ENCODE data around the gene NDUFA6.

Gene NDUFA6

DNA sequence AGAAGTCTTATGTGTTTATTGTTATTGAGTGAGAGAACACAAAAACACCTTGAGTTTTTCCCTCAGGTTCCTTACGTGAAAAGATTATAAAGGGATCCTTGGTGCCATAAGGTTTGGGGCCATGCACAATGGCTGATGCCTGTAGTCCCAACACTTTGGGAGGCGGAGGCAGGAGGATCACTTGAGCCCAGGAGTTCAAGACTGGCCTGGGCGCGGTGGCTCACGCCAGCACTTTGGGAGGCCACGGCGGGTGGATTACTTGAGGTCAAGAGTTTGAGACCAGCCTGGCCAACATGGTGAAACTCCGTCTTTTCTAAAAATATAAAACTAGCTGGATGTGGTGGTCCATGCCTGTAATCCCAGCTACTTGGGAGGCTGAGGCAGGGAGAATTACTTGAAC lies 5.7 kb downstream of the NDUFA6 start:
- no peak overlapping the region for H3K4me3 ChIP-seq (ENCODE audit: low read depth, low read length)
- TF ChIP-seq, protein P1, sequence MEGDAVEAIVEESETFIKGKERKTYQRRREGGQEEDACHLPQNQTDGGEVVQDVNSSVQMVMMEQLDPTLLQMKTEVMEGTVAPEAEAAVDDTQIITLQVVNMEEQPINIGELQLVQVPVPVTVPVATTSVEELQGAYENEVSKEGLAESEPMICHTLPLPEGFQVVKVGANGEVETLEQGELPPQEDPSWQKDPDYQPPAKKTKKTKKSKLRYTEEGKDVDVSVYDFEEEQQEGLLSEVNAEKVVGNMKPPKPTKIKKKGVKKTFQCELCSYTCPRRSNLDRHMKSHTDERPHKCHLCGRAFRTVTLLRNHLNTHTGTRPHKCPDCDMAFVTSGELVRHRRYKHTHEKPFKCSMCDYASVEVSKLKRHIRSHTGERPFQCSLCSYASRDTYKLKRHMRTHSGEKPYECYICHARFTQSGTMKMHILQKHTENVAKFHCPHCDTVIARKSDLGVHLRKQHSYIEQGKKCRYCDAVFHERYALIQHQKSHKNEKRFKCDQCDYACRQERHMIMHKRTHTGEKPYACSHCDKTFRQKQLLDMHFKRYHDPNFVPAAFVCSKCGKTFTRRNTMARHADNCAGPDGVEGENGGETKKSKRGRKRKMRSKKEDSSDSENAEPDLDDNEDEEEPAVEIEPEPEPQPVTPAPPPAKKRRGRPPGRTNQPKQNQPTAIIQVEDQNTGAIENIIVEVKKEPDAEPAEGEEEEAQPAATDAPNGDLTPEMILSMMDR (IDR thresholded peaks at IDR 0.05; ENCODE audit: low read depth, low read length): no peak

DNA sequence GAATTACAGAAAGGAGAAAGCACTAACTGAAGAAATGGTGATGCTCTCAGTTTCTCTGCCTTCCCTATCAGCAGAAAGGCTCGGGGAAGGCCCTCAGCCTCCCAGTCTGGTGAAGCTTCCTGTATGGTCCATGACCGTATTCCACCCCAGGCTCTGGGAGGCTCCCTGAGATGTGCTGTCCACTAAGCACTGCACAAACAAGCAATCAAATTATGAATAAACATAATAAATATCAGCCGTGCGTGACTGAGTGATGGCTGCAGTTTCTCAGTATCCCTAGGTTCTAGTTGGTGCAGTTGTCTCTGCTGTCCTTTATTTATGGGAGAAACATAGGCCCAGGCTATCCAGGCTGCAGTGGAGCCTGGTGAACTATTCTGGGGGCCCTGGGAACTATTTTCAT lies 7.5 kb downstream of the NDUFA6 start:
- no peak overlapping the region for H3K4me3 ChIP-seq (ENCODE audit: low read depth, low read length)
- TF ChIP-seq, protein P1 (IDR thresholded peaks at IDR 0.05; ENCODE audit: low read depth, low read length): no peak

DNA sequence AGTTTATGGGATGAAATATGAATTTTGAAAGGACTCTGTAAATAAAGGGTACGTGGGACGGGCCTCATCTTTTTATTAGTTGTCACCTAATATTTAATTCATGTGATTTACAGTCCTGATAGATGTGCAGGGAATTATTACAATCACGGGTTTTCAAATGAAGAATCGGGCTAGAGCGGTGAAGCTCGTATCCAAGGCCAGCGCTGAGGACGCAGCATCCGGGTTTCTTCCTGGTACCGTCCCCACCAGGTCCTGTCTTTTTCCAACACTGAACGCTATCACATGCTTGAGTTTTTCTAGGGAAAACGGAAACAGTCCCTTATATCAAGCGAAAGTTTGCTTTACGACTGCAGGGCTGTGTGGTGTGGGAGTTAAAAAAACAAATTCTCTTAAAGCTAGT lies 10.3 kb downstream of the NDUFA6 start:
- H3K4me3 ChIP-seq (ENCODE audit: low read depth, low read length): peak overlapping the region; percentile 68
- TF ChIP-seq, protein P1 (IDR thresholded peaks at IDR 0.05; ENCODE audit: low read depth, low read length): no peak

DNA sequence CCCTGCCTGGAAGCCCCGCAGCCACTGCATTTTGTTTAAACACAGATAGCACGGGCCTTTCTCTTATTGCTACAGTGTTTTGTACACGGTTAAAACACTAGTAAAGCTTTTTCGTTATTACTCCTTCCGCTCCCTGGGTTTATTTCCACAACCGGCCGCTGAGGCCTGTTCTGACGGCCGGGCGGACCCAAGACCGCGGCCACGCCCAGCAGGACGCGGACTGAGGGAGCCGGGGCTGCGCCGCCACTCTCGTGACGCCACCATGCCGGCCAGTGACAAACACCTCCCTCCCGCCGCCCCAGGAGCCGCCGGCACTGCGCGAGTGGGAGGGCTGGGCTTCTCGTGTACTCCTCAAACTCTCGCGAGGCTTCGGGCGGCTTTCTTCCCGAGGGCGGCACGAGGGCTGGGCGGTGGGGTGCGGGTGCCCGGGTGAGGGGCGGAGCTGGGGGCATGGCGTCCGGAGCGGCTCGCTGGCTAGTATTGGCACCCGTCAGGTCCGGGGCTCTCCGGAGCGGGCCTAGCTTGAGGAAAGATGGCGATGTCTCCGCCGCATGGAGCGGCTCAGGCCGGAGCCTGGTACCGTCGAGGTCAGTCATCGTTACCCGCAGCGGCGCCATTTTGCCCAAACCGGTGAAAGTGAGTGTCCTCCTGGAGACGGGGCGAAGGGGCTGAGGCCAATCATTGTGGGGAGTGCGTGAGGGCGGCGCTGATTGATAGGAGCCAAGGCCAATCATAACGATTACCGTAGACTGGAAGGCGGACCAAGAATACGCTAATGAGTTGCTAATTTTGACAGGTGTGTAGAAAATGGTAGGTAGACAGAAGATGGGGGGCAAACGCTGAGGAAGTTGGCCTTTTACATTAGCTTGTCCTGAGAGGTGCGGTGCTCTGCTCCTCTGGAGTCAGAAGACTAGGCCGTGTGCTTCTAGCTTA lies 11.0 kb downstream of the NDUFA6 start, which contains the start of gene SMDT1:
SMDT1 (plus strand) TSS at position 382 of the 933 bp plus-strand sequence; CDS start at position 451, 69 bp downstream.
- peak within 1 kb of the TSS; percentile 68 for H3K4me3 ChIP-seq (ENCODE audit: low read depth, low read length)
- TF ChIP-seq, protein P1 (IDR thresholded peaks at IDR 0.05; ENCODE audit: low read depth, low read length): no peak

DNA sequence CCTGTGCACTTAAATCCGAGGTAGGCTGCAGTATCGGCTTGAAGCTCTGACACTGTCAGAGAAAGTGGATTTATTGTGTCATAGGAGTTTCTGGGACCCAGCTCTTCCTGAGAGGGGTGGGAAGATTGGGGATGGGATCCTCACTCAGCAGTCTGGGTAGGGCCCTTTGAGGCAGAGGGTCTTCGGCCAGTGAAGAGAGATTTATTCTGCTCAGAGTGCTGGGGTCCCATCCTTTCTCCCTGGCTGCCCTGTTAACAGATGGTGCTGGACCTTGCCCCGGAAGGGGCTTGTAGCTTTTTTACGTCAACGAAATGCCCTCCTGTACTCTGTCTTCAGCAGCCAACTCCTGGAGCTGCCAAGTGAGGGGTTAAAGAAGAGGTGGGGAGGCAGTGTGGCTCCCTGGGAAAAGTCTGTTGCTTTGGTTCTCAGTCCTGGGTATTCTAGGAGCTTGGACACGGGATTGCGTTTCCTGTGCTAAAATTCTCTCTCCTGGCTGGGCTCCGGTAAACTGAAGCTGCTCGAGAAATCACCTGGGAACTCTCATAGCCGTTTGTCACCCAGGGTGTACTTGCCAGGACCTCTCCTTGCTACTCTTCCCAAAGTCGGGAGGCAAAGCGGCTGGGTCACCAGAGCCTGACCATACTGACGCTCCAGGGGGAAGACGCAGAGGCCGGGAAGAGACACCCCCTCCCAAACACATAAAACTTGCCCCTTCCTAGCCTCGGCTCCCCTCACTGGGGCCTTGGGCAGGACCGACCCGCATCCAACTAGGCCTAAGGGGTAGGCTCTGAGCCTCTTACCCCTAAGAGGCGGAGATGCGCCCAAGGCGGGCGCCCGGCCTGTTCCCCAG lies 11.9 kb downstream of the NDUFA6 start:
- TF ChIP-seq, protein P1 (IDR thresholded peaks at IDR 0.05; ENCODE audit: low read depth, low read length): no peak

DNA sequence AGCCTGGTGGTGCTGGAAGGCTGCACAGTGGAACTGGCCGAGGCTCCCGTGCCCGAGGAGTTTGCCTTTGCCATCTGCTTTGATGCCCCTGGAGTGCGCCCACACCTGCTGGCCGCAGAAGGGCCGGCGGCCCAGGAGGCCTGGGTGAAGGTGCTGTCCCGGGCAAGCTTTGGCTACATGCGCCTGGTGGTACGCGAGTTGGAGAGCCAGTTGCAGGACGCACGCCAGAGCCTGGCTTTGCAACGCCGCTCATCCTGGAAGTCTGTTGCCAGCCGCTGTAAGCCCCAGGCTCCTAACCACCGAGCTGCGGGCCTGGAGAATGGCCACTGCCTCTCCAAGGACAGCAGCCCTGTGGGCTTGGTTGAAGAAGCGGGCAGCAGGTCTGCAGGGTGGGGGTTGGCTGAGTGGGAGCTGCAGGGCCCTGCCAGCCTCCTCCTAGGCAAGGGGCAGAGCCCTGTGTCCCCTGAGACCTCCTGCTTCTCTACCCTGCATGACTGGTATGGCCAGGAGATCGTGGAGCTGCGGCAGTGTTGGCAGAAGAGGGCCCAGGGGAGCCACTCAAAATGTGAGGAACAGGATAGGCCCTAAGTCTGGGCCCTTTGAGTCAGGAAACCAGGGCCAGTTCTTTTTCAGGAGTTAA lies 13.0 kb downstream of the NDUFA6 start:
- TF ChIP-seq, protein P1 (IDR thresholded peaks at IDR 0.05; ENCODE audit: low read depth, low read length): no peak
- no peak overlapping the region for H3K4me3 ChIP-seq (ENCODE audit: low read depth, low read length)

More for the DNA sequence above, 11.9 kb downstream of the NDUFA6 start:
- H3K4me3 ChIP-seq (ENCODE audit: low read depth, low read length): peak overlapping the region; percentile 68
